ENCODE data around the gene SP6.

SP6 gene

GRCh38 chr17:47850692-47851573, at the start of gene SP6:
SP6 (minus strand) TSS chr17:47851163; CDS start chr17:47848429, 2,734 bp downstream.
- POLR2A ChIA-PET = no interaction called here
- peak; percentile 5 for TF ChIP-seq CTCF (IDR thresholded peaks at IDR 0.05; ENCODE audit: control extremely low read depth, extremely low read depth, low read depth, missing control alignments)
- CTCF ChIA-PET = interaction anchor here (2.4 to 25.0 kb wide), 3 partner anchors 6 to 36 kb away, joined by 8 to 687 read pairs (median 152); partner anchors contain the start of genes SCRN2 and SP2
- peak; percentile 70 for DNase-seq (ENCODE audit: extremely low spot score)

GRCh38 chr17:47899643-47900042, 48.7 kb upstream of the SP6 start:
- TF ChIP-seq CTCF (IDR thresholded peaks at IDR 0.05; ENCODE audit: control extremely low read depth, extremely low read depth, low read depth, missing control alignments) = no peak
- no peak for DNase-seq (ENCODE audit: extremely low spot score)
- ChIA-PET CTCF (interaction anchor here (0.8 to 1.1 kb wide), 3 partner anchors 50 to 59 kb away, joined by 3 to 4 read pairs (median 3); partner anchors contain the start of gene SCRN2), POLR2A (no interaction called here)

- TF ChIP-seq CTCF (IDR thresholded peaks at IDR 0.05; ENCODE audit: control extremely low read depth, extremely low read depth, low read depth, missing control alignments) = no peak
- DNase-seq (ENCODE audit: extremely low spot score) = no peak
- CTCF ChIA-PET = interaction anchor here (0.9 to 1.2 kb wide), 2 partner anchors 9 to 49 kb away, joined by 3 to 7 read pairs; no protein-coding TSS in a partner anchor
- POLR2A ChIA-PET = no interaction called here
Measured at GRCh38 chr17:47898241-47898640, 47.3 kb upstream of the SP6 start.

- ChIA-PET CTCF (interaction anchor here (0.9 kb wide), 1 partner anchor 8 kb away, joined by 3 read pairs; no protein-coding TSS in a partner anchor), POLR2A (no interaction called here)
- no peak for TF ChIP-seq CTCF (IDR thresholded peaks at IDR 0.05; ENCODE audit: control extremely low read depth, extremely low read depth, low read depth, missing control alignments)
- no peak for DNase-seq (ENCODE audit: extremely low spot score)
Measured at GRCh38 chr17:47897561-47897960, 46.6 kb upstream of the SP6 start.

- no peak for DNase-seq (ENCODE audit: extremely low spot score)
- ChIA-PET CTCF (no interaction called here), POLR2A (no interaction called here)
- TF ChIP-seq CTCF (IDR thresholded peaks at IDR 0.05; ENCODE audit: control extremely low read depth, extremely low read depth, low read depth, missing control alignments) = no peak
Measured at GRCh38 chr17:47896672-47897490, 45.9 kb upstream of the SP6 start.

Measured in GM10248 (cell line).